A172 (cell line): ENCODE measurements around the gene SNX32. TPM values are rescaled to one million over a fixed set of nuclear protein-coding genes. Genes with fewer than 3 reads are reported as not detected.

Source experiments
- DNase-seq: peaks from one replicate; pipeline ENCODE4 v3.0.0-alpha.2; 2015; ENCODE audit warnings: low spot score
- total RNA-seq: library from RNA; depleted of rRNA; stranded (reverse); fragments of >200 nt; shearing (Covaris generic); gene quantifications from 2 replicates; pipeline ENCODE4 v1.2.3, GENCODE V29; 2014

Gene SNX32
- total RNA-seq, 1 experiment from 2014 or later, result not detected

GRCh38 chr11:65865550-65866172 is 31.9 kb downstream of the SNX32 start:
- no peak for DNase-seq

DNA sequence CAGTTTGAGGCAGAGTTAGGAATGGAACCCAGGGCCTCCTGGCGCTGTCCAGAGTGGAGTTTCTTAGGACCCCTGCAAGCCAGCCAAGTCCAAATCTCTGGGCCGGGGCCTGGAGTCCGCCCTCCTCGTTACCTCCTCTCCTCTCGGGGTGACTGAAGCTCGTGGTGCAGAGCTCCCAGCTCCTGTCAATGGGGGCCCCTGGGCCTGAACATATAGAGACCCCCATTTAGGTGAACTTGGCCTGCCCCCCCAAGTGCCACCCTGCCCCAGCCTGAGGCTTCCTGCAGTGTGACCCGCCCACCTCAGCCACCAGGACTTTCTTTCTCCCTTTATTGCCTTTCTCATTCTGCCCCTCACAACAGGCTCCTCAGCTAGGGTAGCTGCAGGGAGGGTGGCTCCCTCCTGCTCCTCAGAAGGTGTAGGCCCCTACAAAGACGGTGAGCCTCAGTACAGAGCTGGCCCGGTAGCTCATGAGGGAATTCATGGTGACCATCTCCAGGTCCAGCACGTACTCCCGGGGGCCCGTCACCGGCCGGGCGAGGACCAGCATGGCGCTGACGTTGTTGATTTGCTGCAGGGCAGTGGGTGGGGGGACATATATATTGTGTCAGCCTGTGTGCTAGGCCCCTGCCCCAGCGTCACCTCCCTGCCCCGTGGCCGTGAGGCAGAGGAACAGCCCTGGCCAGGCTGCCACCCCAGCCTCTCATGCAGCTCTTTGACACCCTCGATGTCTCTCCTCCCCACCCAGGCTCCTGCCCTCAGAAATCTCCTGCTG is 32.9 kb downstream of the SNX32 start:
- no peak for DNase-seq

DNA sequence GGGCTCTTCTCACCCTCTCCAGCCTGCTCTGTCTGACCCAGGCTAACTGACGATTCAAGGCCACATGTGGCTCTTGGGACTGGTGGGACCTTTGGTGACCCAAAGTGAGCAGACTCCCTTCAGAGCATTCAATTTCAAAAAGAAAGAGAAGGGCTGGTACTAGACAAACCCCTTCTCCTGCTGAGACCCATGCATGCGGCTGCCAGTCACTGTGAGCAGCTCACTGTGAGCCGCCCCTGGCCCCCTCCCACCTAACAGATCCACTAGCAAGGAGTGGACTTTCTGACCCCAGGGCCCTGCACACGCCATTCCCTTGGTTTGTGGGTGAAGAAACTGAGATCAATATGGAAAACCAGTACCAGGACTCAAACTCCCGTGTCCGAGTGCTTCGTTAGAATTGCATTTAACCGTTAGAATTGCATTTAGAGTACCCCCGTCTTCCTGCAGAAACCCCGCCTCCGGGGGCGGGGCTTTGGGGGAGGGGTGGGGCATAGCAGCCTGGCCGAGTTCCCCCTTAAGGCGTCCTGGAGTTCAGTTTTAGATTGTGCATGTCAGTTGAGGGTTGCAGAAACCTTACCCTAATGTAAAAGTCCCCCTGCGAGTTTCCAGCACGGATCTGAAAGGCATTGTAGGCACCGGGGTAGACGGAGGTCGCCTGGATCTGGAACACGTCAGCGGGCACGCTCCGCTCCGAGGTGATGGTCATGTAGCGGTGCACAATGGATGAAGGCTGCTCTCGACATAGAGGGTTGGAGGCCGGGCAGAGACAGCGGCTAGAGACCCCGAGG is 33.7 kb downstream of the SNX32 start:
- no peak for DNase-seq

DNA sequence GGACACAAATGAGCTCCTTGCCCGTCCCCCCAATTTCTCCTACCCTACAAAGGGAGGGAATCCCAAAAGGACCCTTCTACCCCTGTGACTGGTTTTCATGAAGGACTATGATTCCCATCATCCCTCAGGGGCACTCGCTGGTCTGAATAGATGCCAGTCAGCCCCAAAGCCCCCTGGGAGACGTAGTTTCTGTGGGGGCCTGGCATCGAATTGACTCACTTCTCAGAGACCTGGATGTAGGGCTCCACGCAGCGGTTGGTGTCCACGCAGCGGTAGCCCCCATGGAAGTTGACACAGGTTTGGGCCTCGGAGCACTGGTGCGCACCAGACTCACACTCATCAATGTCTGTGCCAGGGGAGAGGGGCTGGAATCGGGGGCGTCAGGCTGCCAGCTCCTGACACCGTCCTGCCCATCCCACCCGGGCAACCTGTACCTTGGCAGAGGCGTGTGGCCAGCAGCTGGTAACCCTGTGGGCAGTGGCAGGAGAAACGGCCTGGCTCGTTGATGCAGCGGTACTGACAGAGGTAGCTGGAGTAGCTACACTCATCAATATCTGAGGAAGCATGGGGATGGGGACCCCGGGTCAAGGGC is 34.4 kb downstream of the SNX32 start:
- no peak for DNase-seq

DNA sequence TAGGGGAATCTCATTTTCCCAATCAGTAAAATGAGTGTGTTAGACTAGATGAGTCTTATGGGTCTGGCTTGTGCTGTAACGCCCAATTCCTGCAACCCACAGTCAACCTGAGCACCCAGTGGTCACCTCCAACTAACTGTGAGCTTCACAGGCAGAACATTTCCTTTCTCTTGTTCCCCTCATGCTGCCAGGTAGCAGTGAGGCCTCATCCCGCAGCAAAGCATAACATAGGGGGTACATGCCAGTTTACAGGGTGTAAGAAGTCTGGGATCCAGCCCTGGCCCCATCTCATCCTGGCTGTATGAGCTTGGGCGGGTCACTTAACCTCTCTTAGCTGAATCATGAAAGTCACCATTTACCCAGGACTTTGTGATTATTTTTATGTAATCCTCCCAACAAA is 35.1 kb downstream of the SNX32 start:
- DNase-seq, result no peak

DNA sequence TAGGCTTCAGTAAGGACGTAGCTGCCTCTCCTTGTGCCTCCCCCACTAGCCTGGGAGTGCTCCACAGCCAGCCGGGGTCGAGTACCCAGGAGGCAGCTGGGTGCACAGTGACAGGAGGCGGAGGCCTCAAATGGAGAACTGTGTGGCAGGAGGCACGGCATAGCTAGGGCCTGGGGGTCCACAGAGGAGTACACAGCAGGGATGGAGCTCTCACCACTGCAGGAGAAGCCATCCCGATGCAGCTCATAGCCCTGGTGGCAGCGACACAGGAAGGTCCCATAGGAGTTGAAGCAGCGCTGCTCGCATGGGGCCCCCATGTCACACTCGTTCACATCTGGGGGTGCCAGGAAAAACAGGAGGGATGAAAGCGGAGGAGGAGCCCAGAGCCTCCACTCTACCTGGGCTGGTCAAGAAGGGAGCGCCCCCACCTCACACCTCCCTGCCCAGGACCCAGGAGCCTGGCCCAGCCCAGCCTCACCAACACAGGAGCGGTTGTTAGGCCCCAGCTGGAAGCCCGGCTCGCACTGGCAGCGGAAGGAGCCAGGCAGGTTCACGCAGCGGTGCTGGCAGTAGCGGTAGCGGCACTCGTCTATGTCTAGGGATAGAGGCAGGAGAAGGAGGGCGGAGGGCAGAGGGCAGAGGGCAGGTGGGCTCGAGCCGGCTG is 36.0 kb downstream of the SNX32 start:
- no peak for DNase-seq

DNA sequence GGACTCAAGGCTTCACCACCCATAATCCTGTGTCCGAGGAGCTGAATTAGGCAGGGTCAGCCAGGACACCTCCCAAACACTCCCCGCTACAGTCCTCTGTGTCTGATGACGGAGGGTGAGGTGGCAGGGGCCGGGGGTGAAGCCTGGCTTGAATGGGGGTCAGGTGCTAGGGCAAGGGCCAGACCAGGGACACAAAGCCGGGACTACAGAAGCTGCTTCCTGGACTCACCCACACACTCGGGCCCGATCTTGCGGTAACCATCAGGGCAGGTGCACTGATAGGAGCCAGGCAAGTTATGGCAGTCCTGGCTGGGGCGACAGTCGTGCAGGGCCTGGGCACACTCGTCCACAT is 36.5 kb downstream of the SNX32 start:
- DNase-seq, result no peak

DNA sequence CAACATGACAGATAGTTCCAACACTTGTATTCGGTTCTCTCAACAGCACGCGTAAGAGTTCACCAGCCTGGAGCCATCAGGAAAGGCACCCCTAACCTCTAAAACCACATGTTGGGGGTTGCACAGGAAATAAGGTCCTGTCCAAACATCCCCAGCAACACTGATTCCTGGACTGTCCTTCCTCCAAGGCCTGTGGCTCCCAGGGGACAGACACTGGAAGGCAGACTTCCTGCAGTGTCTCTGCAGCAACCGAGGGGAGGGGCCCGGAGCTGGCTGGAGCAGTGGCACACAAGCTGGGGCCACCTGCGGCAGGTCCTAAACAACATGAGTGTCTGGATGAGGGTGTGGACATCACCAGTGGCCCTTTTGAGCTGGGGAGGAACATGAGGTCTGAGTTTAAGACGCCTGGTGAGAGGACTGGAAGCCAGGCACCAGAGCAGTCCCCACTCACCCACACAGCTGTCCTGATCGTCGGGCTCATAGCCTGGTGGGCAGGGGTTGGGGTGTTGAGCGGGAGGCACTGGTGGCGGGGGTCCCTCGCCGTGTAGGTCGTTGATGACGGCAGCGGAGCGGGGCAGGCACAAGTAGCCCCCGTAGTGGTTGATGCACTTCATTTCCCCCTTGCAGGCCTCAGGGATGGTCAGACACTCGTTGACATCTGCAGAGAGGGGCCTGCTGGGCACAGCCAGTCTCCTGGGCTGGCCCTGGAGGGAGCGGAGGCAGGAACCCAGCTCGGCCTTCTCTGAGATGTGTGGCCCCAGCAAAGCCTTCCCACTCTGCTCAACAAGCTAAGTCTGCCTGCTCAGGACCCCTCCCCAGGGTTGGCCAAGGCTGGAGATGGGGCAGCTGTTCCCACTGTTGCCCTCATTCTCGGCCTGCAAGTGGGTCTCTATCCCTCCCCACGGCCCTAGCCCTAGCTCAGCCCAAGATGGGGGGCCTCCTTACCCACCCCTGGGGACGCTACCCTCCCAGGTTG is 37.2 kb downstream of the SNX32 start:
- DNase-seq, result no peak

DNA sequence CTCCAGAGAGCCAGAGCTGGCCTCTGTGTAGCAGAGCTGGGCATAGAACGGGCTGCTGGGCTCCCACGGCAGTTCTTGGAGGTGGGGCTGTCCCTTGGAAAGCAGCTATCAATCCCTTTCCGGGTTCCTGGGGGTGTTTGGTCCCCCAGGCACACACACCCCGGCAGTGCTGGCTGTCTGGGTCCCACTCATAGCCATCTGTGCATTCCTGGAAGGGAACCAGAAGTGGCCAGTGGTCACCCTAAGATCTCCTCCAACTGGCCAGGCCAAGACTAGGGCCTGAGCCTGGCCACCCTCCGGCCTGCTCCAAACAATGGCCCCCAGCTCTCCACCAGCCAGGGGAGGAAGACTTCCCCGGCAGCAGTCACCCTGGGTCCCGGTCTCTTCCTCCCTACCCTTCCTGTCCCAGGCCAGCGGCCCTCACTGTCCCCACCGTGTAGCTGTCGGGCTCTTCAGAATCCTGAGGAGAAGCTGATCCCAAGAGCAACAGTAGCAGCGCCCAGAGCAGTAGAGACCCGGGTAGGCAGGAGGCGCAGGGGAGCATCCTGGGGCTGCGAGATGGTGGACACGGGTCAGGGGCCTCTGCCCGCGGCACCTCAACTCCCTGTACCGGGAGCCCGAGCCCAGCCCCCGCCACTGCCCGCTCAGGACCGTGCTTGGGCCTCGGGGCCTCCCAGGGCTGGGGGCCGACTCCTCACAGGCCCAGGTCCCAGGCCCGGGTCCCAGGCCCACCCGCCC is 38.2 kb downstream of the SNX32 start:
- DNase-seq, result no peak

DNA sequence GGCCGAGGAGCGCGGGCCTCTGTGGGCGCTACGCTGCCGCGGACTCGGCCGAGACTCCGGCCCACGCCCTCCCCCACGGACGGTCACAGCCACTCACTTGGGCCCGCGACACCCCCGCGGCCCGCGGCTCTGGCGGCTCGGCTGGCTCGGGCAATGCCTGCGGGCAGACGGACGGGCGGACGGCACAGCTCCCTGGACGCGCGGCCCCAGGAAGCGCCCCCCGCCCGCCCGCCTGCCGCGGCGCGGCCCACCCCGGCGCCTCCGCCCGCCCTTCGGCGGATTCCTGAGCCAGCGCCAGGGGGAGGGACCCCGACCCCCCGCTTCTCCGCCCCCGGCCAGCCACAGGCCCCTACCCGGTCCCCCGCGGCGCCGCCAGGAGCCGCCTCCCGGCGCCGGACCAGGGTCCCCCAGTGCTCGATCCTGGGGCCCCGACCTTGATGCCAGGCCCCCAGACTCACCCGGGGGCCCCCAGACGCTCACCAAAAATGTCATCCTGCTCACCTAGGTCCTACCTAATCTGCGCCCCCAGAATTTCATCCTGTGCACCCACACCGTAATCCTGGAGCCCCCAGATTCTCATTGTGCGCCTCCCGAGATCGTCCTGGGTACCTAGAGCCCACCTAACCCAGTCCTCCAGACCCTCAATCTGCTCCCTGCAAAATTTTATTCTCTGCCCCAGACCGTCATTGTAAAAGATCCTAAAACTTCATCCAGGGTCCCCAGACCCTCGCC is 39.0 kb downstream of the SNX32 start, which contains the start of gene EFEMP2:
Gene EFEMP2, minus strand, starts transcription at position 215 of the 732 bp plus-strand sequence. CDS start 446 bp downstream, outside the sequence.
- no peak for DNase-seq

DNA sequence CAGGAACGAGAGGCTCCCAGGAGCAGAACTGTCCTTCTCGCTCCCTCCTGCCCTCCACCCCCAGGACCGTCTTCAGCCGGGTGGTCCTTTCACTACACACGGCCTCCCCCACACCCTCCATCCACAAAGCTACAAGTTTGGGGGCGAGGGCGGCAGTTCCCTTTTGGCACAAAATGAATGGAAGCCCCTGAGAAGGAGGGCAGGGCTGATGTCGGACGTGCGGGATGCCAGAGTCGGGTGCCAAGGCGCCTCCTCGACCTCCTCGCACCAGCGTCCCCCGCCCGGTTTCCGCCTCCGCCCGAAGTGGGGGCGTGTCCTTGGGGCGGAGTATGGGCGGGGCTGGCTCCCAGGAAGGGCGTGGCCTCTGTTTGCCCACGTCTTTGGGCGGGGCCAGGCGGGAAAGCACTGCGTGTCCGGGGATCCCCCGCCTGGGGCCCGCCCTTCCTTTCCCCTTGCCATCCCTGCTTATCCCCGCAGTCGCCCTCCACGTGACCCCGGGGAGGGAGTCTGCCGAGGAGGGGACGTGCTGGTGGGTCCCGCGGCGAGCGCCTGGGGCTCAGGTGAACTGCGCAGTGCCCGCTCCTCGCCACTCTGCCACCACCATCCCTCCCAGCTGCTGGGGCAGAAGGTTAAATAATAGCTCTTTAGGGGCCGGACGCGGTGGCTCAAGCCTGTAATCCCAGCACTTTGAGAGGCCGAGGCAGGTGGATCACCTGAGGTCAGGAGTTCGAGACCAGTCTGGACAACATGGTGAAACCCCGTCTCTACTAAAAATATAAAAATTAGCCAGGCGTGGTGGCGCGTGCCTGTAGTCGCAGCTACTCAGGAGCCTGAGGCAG is 39.8 kb downstream of the SNX32 start:
- DNase-seq, result peak; percentile 86

GRCh38 chr11:65879617-65880016 is 45.9 kb downstream of the SNX32 start, which contains the start of gene CTSW:
TSS of gene CTSW (plus strand) at chr11:65879837. CDS start at chr11:65879855, 18 bp downstream.
- no peak for DNase-seq

DNA sequence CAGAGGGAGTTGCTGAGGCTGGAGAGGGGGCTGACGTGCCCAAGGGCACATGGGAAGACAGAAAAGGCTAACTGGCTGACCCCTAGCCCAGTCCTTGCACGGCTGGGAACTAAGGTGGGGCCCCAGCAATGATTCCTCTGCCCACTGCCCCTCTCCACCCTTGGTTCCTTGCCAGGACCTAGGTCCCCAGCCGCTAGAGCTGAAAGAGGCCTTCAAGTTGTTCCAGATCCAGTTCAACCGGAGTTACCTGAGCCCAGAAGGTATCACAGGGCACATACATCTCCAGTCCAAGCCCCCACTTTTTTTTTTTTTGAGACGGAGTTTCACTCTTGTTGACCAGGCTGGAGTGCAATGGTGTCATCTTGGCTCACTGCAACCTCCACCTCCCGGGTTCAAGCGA is 46.3 kb downstream of the SNX32 start:
- DNase-seq, result no peak

- DNase-seq, result no peak
These were observed 47.2 kb downstream of the SNX32 start for GRCh38 chr11:65880844-65881421.

DNA sequence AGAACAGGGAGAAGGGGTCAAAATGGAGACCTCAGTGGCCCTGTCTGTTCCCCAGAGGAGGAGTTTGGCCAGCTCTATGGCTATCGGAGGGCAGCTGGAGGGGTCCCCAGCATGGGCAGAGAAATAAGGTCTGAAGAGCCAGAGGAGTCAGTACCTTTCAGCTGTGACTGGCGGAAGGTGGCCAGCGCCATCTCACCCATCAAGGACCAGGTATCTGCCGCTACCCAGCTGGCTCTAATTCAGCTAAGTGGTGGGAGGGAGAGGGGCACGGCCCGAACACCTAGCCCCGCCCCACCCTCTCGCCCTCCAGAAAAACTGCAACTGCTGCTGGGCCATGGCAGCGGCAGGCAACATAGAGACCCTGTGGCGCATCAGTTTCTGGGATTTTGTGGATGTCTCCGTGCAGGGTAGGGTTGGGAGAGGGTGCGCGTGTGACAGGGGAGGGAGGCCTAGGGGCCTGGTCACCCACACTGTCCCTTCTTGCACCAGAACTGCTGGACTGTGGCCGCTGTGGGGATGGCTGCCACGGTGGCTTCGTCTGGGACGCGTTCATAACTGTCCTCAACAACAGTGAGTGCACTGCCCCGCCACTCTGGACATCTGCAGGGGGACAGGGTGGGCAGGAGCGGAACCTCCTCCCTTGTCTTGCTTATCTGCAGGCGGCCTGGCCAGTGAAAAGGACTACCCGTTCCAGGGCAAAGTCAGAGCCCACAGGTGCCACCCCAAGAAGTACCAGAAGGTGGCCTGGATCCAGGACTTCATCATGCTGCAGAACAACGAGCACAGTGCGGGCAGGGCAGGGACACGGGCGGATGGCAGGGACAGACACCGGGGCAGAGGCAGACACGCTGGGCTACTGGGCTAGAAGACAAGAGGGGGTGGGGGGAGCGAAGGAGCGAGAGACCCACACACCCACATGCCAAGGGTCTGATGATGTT is 48.6 kb downstream of the SNX32 start:
- no peak for DNase-seq

DNA sequence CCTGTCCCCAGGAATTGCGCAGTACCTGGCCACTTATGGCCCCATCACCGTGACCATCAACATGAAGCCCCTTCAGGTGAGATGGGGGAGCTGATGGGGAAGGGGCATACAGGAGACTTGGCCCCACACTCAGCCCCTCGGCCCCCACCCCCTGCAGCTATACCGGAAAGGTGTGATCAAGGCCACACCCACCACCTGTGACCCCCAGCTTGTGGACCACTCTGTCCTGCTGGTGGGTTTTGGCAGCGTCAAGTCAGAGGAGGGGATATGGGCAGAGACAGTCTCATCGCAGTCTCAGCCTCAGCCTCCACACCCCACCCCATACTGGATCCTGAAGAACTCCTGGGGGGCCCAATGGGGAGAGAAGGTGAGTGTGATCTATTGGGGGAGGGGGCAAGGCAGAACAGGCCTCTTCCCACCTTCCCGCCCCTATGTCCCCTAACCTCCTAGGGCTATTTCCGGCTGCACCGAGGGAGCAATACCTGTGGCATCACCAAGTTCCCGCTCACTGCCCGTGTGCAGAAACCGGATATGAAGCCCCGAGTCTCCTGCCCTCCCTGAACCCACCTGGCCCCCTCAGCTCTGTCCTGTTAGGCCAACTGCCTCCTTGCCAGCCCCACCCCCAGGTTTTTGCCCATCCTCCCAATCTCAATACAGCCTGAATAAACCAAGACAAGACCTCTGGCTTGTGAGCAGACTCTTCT is 49.4 kb downstream of the SNX32 start:
- no peak for DNase-seq
